Type B pancreatic cell (in vitro differentiated cells): ENCODE results near the gene ZNF785. TPM values are rescaled to one million over a fixed set of nuclear protein-coding genes. Genes with fewer than 3 reads are reported as not detected.

Source experiments
- DNase-seq: peaks from one replicate; pipeline ENCODE4 v3.0.0; 2021; ENCODE audit warnings: mixed read lengths; ENCODE audit not compliant: unreplicated experiment; ENCODE audit errors: extremely low spot score
- H3K27ac Mint-ChIP-seq: 2 replicates; pipeline ENCODE4 v1.8.0; 2021; ENCODE audit warnings: mild to moderate bottlenecking, mixed read lengths
- H3K27me3 Mint-ChIP-seq: 2 replicates; pipeline ENCODE4 v1.8.0; 2021; ENCODE audit warnings: mixed read lengths
- H3K36me3 Mint-ChIP-seq: 2 replicates; pipeline ENCODE4 v1.8.0; 2021; ENCODE audit warnings: mixed read lengths
- H3K4me1 Mint-ChIP-seq: one replicate; pipeline ENCODE4 v1.8.0; 2021; ENCODE audit warnings: mixed read lengths; ENCODE audit not compliant: unreplicated experiment
- H3K4me3 Mint-ChIP-seq: 2 replicates; pipeline ENCODE4 v1.8.0; 2021; ENCODE audit warnings: mild to moderate bottlenecking, mixed read lengths
- H3K9me3 Mint-ChIP-seq: 2 replicates; pipeline ENCODE4 v1.8.0; 2021; ENCODE audit warnings: mixed read lengths
- total RNA-seq: library from RNA; stranded (reverse); gene quantifications from 2 replicates; pipeline ENCODE4 v1.2.1, GENCODE V29; 2021; ENCODE audit warnings: low replicate concordance
- TF ChIP-seq, protein P1 (sequence below): fragments of 200-600 bp; sonication (generic); conservative IDR thresholded peaks from 2 replicates; pipeline ENCODE4 v1.5.0; 2021; ENCODE audit warnings: antibody characterized with exemption, mild to moderate bottlenecking

Gene ZNF785
- total RNA-seq, 1 donor from 2014 or later: 29.1 TPM

DNA sequence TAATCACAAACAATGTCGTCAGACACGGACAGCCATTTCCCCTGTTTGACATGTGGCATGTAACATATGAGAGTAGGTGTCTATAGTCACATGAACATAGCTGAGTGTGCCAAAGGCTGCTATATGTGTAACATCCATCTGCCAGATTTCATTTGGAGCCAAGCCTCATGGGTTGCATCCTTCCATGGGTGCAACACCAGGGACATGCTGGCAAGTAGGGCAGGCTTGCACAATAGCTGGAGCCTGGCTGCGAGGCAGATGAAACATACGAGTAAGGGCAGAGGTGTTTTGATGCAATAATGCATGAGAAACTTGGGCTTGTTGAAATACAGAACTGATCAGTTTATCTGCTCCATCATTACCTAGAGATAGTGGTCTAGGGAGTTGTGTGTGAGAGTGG is 33.7 kb upstream of the ZNF785 start:
- no peaks in the 10 kb centered on the region for H3K36me3 Mint-ChIP-seq

DNA sequence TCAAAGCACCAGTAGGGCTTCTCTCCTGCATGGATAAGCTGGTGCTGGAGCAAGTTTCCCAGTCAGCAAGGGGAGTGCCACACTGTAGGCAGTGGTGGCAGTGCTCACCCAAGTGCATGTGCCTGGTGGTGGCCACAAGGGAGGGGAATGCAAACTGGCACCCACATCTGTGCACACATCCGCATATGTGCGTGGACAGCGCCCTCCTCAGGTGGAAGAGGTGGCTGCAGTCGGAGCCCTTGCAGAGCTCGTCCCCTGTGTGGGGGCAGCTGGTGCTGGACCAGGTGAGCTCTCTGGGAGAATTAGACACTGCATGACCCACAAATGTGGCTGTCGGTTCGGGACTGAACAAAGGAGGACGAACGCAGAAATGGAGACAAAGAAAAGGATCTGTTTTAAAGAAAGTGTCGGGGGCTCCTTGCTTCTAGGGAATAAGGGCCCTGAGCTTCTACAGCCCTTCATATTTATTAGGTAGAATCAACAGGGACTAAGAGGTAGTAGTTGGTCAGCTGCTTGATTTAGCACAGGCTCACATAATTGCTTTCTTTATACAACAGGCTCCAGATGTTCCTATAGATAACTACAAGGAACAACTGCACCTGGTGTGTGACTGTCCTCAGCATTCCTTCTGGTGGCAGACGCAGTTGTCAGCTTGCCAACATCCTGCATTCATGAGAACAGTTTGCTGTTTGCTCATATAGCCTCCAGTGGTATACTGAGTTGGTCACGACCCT is 30.0 kb upstream of the ZNF785 start:
- Mint-ChIP-seq H3K4me1 (peaks cover 3% of the 10 kb centered on the region), H3K27ac (no peak overlapping the region), H3K36me3 (no peaks in the 10 kb centered on the region), H3K27me3 (no peaks in the 10 kb centered on the region), H3K9me3 (no peaks in the 10 kb centered on the region), H3K4me3 (no peak overlapping the region)
- TF ChIP-seq, protein P1, sequence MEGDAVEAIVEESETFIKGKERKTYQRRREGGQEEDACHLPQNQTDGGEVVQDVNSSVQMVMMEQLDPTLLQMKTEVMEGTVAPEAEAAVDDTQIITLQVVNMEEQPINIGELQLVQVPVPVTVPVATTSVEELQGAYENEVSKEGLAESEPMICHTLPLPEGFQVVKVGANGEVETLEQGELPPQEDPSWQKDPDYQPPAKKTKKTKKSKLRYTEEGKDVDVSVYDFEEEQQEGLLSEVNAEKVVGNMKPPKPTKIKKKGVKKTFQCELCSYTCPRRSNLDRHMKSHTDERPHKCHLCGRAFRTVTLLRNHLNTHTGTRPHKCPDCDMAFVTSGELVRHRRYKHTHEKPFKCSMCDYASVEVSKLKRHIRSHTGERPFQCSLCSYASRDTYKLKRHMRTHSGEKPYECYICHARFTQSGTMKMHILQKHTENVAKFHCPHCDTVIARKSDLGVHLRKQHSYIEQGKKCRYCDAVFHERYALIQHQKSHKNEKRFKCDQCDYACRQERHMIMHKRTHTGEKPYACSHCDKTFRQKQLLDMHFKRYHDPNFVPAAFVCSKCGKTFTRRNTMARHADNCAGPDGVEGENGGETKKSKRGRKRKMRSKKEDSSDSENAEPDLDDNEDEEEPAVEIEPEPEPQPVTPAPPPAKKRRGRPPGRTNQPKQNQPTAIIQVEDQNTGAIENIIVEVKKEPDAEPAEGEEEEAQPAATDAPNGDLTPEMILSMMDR: peak; percentile 73
- no peak for DNase-seq

More for the DNA sequence above, 33.7 kb upstream of the ZNF785 start:
- Mint-ChIP-seq H3K4me1 (peaks cover 10% of the 10 kb centered on the region), H3K4me3 (no peak overlapping the region), H3K9me3 (peaks cover 4% of the 10 kb centered on the region), H3K27me3 (no peaks in the 10 kb centered on the region), H3K27ac (no peak overlapping the region)
- DNase-seq: no peak
- TF ChIP-seq, protein P1: no peak

- peaks cover 3% of the 10 kb centered on the region for H3K36me3 Mint-ChIP-seq
- TF ChIP-seq, protein P1: peak; percentile 12
- peaks cover 3% of the 10 kb centered on the region for H3K27me3 Mint-ChIP-seq
- DNase-seq: peak; percentile 97
- peak within 1 kb of the TSS; percentile 96 for H3K4me3 Mint-ChIP-seq
- no peaks in the 10 kb centered on the region for H3K9me3 Mint-ChIP-seq
- peaks cover 8% of the 10 kb centered on the region for H3K4me1 Mint-ChIP-seq
- peak within 1 kb of the TSS; percentile 95 for H3K27ac Mint-ChIP-seq
These were observed 24.7 kb upstream of the ZNF785 start, which contains the start of gene ZNF689 for GRCh38 chr16:30609926-30610839. TSS of gene ZNF689 (minus strand) at chr16:30610389. CDS start at chr16:30610041, 348 bp downstream.

GRCh38 chr16:30609002-30609925 is 23.8 kb upstream of the ZNF785 start:
- TF ChIP-seq, protein P1: no peak
- peak overlapping the region; percentile 63 for H3K27ac Mint-ChIP-seq
- H3K36me3 Mint-ChIP-seq: peaks cover 3% of the 10 kb centered on the region
- peaks cover 8% of the 10 kb centered on the region for H3K4me1 Mint-ChIP-seq
- no peaks in the 10 kb centered on the region for H3K9me3 Mint-ChIP-seq
- peaks cover 3% of the 10 kb centered on the region for H3K27me3 Mint-ChIP-seq
- H3K4me3 Mint-ChIP-seq: peak overlapping the region; percentile 96
- no peak for DNase-seq

DNA sequence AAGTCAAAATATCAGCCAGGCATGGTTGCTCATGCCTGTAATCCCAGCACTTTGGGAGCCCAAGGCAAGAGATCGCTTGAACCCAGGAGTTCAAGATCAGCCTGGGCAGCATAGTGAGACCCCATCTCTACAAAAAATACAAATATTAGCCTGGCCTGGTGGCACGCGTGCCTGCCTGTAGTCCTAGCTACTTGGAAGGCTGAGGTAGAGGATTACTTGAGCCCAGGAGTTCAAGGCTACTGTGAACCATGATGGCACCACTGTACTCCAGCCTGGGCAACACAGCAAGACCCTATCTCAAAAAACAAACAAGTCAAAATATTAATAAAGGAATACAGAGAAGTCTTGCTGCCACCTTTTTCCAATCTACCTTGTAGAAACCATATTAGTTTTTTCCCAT is 20.5 kb upstream of the ZNF785 start:
- TF ChIP-seq, protein P1: no peak
- Mint-ChIP-seq H3K36me3 (peaks cover 9% of the 10 kb centered on the region), H3K9me3 (no peaks in the 10 kb centered on the region), H3K27ac (no peak overlapping the region), H3K27me3 (peaks cover 3% of the 10 kb centered on the region), H3K4me3 (no peak overlapping the region), H3K4me1 (peaks cover 15% of the 10 kb centered on the region)
- no peak for DNase-seq
